H1 (cell line): Measurements from ENCODE around the gene RADIL. TPM values are rescaled to one million over a fixed set of nuclear protein-coding genes. Genes with fewer than 3 reads are reported as not detected.

Experiments used
- CTCF ChIA-PET: fragments of 300-600 bp; sonication (Branson Sonifier 250); formaldehyde crosslinking; loops from one replicate; lab custom pipeline; 2021; ENCODE audit not compliant: partially characterized antibody; lab: Charles Lee
- POLR2A ChIA-PET: fragments of 300-600 bp; sonication (Branson Sonifier 250); formaldehyde crosslinking; loops from one replicate; lab custom pipeline; 2021; ENCODE audit warnings: inconsistent platforms; ENCODE audit not compliant: partially characterized antibody; lab: Charles Lee
- DNase-seq, 2 experiments: peaks; one replicate each; pipeline versions ENCODE4 v3.0.0 to v3.0.0-alpha.2; 2010 to 2022; ENCODE audit warnings: low spot score in 2 of 2, low read depth in 1 of 2, mixed read lengths in 1 of 2
- FAIRE-seq: peaks from 2 replicates; lab custom pipeline; 2011; peaks lifted over from hg19 to GRCh38; lab: Jason Lieb, UNC
- H2AFZ ChIP-seq: 2 replicates; pipeline ENCODE4 v1.8.1; 2012; ENCODE audit warnings: low read length, inconsistent platforms
- H2AK5ac ChIP-seq: 2 replicates; pipeline ENCODE4 v1.6.1; 2013; ENCODE audit warnings: low read depth, low read length
- H2BK120ac ChIP-seq: replicated peaks from 2 replicates; pipeline ENCODE3; 2013; ENCODE audit warnings: low read depth, low read length, inconsistent platforms
- H2BK12ac ChIP-seq: 2 replicates; pipeline ENCODE4 v1.6.1; 2013; ENCODE audit warnings: low read depth, low read length
- H2BK15ac ChIP-seq: 2 replicates; pipeline ENCODE4 v1.6.1; 2013; ENCODE audit warnings: low read length
- H2BK20ac ChIP-seq: 2 replicates; pipeline ENCODE4 v1.6.1; 2013; ENCODE audit warnings: low read length
- H2BK5ac ChIP-seq: 2 replicates; pipeline ENCODE4 v1.6.1; 2013; ENCODE audit warnings: low read depth, low read length
- H3K14ac ChIP-seq: 2 replicates; pipeline ENCODE4 v1.6.1; 2013; ENCODE audit warnings: inconsistent platforms; ENCODE audit not compliant: insufficient read length
- H3K18ac ChIP-seq: 2 replicates; pipeline ENCODE4 v1.6.1; 2013; ENCODE audit warnings: low read length; ENCODE audit errors: extremely low read depth
- H3K23ac ChIP-seq: 2 replicates; pipeline ENCODE4 v1.6.1; 2013; ENCODE audit warnings: inconsistent platforms; ENCODE audit not compliant: insufficient read length
- H3K23me2 ChIP-seq: 2 replicates; pipeline ENCODE4 v1.6.1; 2013; ENCODE audit warnings: low read depth, low read length
- H3K27ac ChIP-seq: 2 replicates; pipeline ENCODE4 v1.6.1; 2011; ENCODE audit warnings: low read depth, low read length, inconsistent platforms
- H3K27me3 ChIP-seq, 4 experiments: replicated peaks in 1 of 4; 1 replicate in 1 of 4; 2 replicates in 3 of 4; pipeline versions ENCODE4 v1.6.1 to v1.8.1; 2011 to 2013; ENCODE audit warnings: low read length in 3 of 4, mild to moderate bottlenecking in 3 of 4, inconsistent platforms in 2 of 4, mixed read lengths in 2 of 4, moderate library complexity in 1 of 4; ENCODE audit not compliant: control insufficient read depth in 3 of 4, insufficient read depth in 3 of 4; ENCODE audit errors: extremely low read depth in 1 of 4
- H3K36me3 ChIP-seq, 4 experiments: 2 replicates each; pipeline versions ENCODE4 v1.6.1 to v1.8.1; 2011 to 2013; ENCODE audit warnings: mild to moderate bottlenecking in 4 of 4, low read length in 3 of 4, moderate library complexity in 2 of 4, control low read depth in 1 of 4, inconsistent platforms in 1 of 4; ENCODE audit not compliant: insufficient read depth in 4 of 4, control insufficient read depth in 2 of 4
- H3K4ac ChIP-seq: replicated peaks from 2 replicates; pipeline ENCODE3; 2013; ENCODE audit warnings: low read length, low read depth, mixed read lengths, inconsistent platforms; ENCODE audit not compliant: insufficient read length
- H3K4me1 ChIP-seq, 4 experiments: replicated peaks in 1 of 4; 1 replicate in 1 of 4; 2 replicates in 3 of 4; pipeline versions ENCODE4 v1.6.1 to v1.8.1; 2011 to 2013; ENCODE audit warnings: low read length in 3 of 4, inconsistent platforms in 2 of 4, mixed read lengths in 1 of 4; ENCODE audit not compliant: insufficient read depth in 4 of 4, control insufficient read depth in 3 of 4
- H3K4me2 ChIP-seq, 2 experiments: 2 replicates each; pipeline versions ENCODE4 v1.6.1 to v1.8.1; 2011 to 2013; ENCODE audit warnings: low read depth in 2 of 2, low read length in 2 of 2, control low read depth in 1 of 2, inconsistent platforms in 1 of 2, mild to moderate bottlenecking in 1 of 2; ENCODE audit not compliant: insufficient read depth in 1 of 2
- H3K4me3 ChIP-seq, 4 experiments: fragments of 200-600, 300-600 bp in 1 of 4; sonication (generic), shearing (Covaris generic), sonication (Bioruptor Twin) in 1 of 4; 2 replicates each; pipeline versions ENCODE4 v1.5.1 to v1.8.1; 2011 to 2016; ENCODE audit warnings: low read length in 4 of 4, low read depth in 3 of 4, control low read depth in 2 of 4, inconsistent platforms in 2 of 4, mild to moderate bottlenecking in 2 of 4, mixed read lengths in 1 of 4, moderate library complexity in 1 of 4; ENCODE audit not compliant: insufficient read depth in 2 of 4; ENCODE audit errors: extremely low read depth in 1 of 4
- H3K56ac ChIP-seq: replicated peaks from 2 replicates; pipeline ENCODE3; 2013; ENCODE audit warnings: low read depth, mild to moderate bottlenecking, mixed read lengths, low read length, inconsistent platforms; ENCODE audit not compliant: insufficient read length
- H3K79me1 ChIP-seq: 2 replicates; pipeline ENCODE4 v1.6.1; 2013; ENCODE audit warnings: low read depth, low read length, control low read depth
- H3K79me2 ChIP-seq, 2 experiments: 2 replicates each; pipeline versions ENCODE4 v1.6.1 to v1.8.1; 2012 to 2013; ENCODE audit warnings: low read length in 2 of 2, mild to moderate bottlenecking in 2 of 2, inconsistent platforms in 1 of 2; ENCODE audit not compliant: insufficient read depth in 2 of 2, control insufficient read depth in 1 of 2
- H3K9ac ChIP-seq, 4 experiments: replicated peaks in 1 of 4; 1 replicate in 1 of 4; 2 replicates in 3 of 4; pipeline versions ENCODE4 v1.6.1 to v1.8.1; 2011 to 2013; ENCODE audit warnings: low read depth in 3 of 4, low read length in 3 of 4, control low read depth in 2 of 4, mild to moderate bottlenecking in 2 of 4, moderate library complexity in 2 of 4, inconsistent platforms in 1 of 4; ENCODE audit errors: extremely low read depth in 1 of 4
- H3K9me3 ChIP-seq, 2 experiments: 2 replicates each; pipeline versions ENCODE4 v1.6.1 to v1.8.1; 2012 to 2013; ENCODE audit warnings: mild to moderate bottlenecking in 2 of 2, moderate library complexity in 2 of 2, control low read depth in 1 of 2, inconsistent platforms in 1 of 2, low read depth in 1 of 2, low read length in 1 of 2, mixed read lengths in 1 of 2; ENCODE audit not compliant: insufficient read depth in 2 of 2
- H4K20me1 ChIP-seq, 2 experiments: replicated peaks in 1 of 2; 2 replicates each; pipeline versions ENCODE3 to v1.8.1; 2011 to 2013; ENCODE audit warnings: inconsistent platforms in 2 of 2, low read length in 2 of 2, mild to moderate bottlenecking in 1 of 2; ENCODE audit not compliant: insufficient read depth in 2 of 2, control insufficient read depth in 1 of 2
- H4K5ac ChIP-seq: 2 replicates; pipeline ENCODE4 v1.6.1; 2013; ENCODE audit warnings: low read length, low read depth, mixed read lengths, inconsistent platforms; ENCODE audit not compliant: insufficient read length
- H4K8ac ChIP-seq: 2 replicates; pipeline ENCODE4 v1.8.0; 2013; ENCODE audit warnings: mild to moderate bottlenecking, moderate library complexity, low read length, inconsistent platforms; ENCODE audit not compliant: insufficient read depth; ENCODE audit errors: extremely low read depth
- H4K91ac ChIP-seq: replicated peaks from 2 replicates; pipeline ENCODE3; 2013; ENCODE audit warnings: low read length, mixed read lengths, inconsistent platforms; ENCODE audit not compliant: insufficient read length
- BACH1 ChIP-seq: IDR thresholded peaks from 2 replicates; pipeline ENCODE4 v1.6.1; 2012; ENCODE audit warnings: low read length, improper control_type of control experiment
- EP300 ChIP-seq, 2 experiments: IDR thresholded peaks; 1 replicate in 1 of 2; 2 replicates in 1 of 2; pipeline ENCODE4 v1.6.1; 2011 to 2012; ENCODE audit warnings: low read depth in 2 of 2, low read length in 2 of 2, mild to moderate bottlenecking in 2 of 2, borderline replicate concordance in 1 of 2, inconsistent platforms in 1 of 2, moderate library complexity in 1 of 2
- RAD21 ChIP-seq, 2 experiments: IDR thresholded peaks in 1 of 2; conservative IDR thresholded peaks in 1 of 2; 2 replicates each; pipeline ENCODE4 v1.6.1; 2011; ENCODE audit warnings: low read depth in 2 of 2, low read length in 2 of 2, improper control_type of control experiment in 1 of 2, inconsistent platforms in 1 of 2, mild to moderate bottlenecking in 1 of 2, moderate library complexity in 1 of 2
- SRF ChIP-seq: IDR thresholded peaks from 2 replicates; pipeline ENCODE4 v1.6.1; 2011; ENCODE audit warnings: mild to moderate bottlenecking, low read depth, low read length, moderate library complexity
- TAF7 ChIP-seq: optimal IDR thresholded peaks from 2 replicates; pipeline ENCODE3; 2011; ENCODE audit warnings: low read depth, mild to moderate bottlenecking, inconsistent platforms, low read length, moderate library complexity, borderline replicate concordance
- WGBS, 2 experiments: shearing (Covaris generic) in 1 of 2; methylation state at CpG; one replicate each; pipeline versions ENCODE4 v1.1.6 to v1.1.7; 2013 to 2015; ENCODE audit warnings: low lambda C conversion rate in 2 of 2, mixed read lengths in 2 of 2, inconsistent platforms in 1 of 2, low coverage in 1 of 2, missing lambda C conversion rate in 1 of 2; ENCODE audit not compliant: insufficient replicate concordance in 2 of 2, insufficient coverage in 1 of 2, insufficient read length in 1 of 2; ENCODE audit errors: extremely low coverage in 1 of 2, missing lambda C conversion rate in 1 of 2; 5-methylcytosine and 5-hydroxymethylcytosine counted together
- polyA plus RNA-seq, 7 experiments: library from polyadenylated mRNA; depleted of rRNA in 3 of 7; stranded (reverse) in 5 of 7; unstranded in 2 of 7; fragments of >200 nt in 5 of 7; fragments of 200-250 nt in 2 of 7; gene quantifications; 1 replicate in 5 of 7; 2 replicates in 1 of 7; 4 replicates in 1 of 7; pipeline versions ENCODE4 v1.2.1 to v1.2.3, GENCODE V29; 2011 to 2013; ENCODE audit warnings: missing spikeins in 2 of 7, mixed read lengths in 2 of 7
- total RNA-seq: library from RNA; stranded (reverse); fragmentation: NEBNext Ultra II Directional; extraction: Animal tissue kit (Norgen Biotek cat#: 25700); gene quantifications from 2 replicates; pipeline ENCODE4 v1.2.1, GENCODE V29; 2021

RADIL gene
- total and polyA plus RNA-seq, 2 of the 8 experiments (the other 6 are each of a cell fraction or from before 2014, with no cell fraction given), result 5.0 to 5.4 TPM

DNA sequence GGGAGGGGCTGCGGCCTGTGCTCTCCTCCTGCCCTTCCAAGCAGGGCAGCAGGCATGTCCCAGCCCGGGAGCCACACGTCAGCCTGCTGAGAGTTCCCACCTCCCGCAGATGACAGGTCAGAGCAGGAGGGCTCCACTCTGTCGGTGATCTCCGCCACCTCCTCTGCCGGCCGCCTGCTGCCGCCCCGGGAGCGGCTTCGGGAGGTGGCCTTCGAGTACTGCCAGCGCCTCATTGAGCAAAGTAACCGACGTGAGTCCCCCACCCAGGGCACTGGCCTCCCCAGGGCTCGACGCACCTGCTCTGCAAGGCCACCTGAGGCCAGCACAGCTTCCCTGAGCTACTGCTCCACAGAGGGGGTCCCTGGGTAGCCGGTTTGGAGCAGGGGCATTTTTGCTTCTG, 98.7 kb downstream of the RADIL start:
- TF ChIP-seq SRF, result no peak
- TF ChIP-seq EP300 (IDR thresholded peaks at IDR 0.05; ENCODE audit: borderline replicate concordance in 1 of 2, low read depth in 2 of 2, low read length in 2 of 2), result no peak
- TF ChIP-seq BACH1, result no peak
- no peak for TF ChIP-seq RAD21 (IDR thresholded peaks at IDR 0.05 in 1 of 2, conservative IDR thresholded peaks at IDR 0.05 in 1 of 2; ENCODE audit: low read depth in 2 of 2, low read length in 2 of 2)
- no peak for TF ChIP-seq TAF7
- no peak overlapping the region for H3K4me3 ChIP-seq
- no peaks in the 10 kb centered on the region for H3K9me3 ChIP-seq
- no peak overlapping the region for H2BK20ac ChIP-seq
- ChIA-PET POLR2A (interaction anchor here (1.8 kb wide), 1 partner anchor 9 kb away, joined by 8 read pairs; the partner anchor contains the start of gene AP5Z1), CTCF (interaction anchor here (1.1 to 1.5 kb wide), 3 partner anchors 8 to 29 kb away, joined by 3 to 6 read pairs (median 4); no protein-coding TSS in a partner anchor)
- H3K79me2 ChIP-seq, result no peaks in the 10 kb centered on the region
- no peaks in the 10 kb centered on the region for H3K23me2 ChIP-seq
- no peak overlapping the region for H3K27ac ChIP-seq
- 94% methylated on average over 17 of the region's 19 CpGs; no CpG with 5 or more reads in 1 of the 2 experiments for WGBS, 2 experiments
- H2BK120ac ChIP-seq, result no peak overlapping the region
- DNase-seq (no peak), FAIRE-seq (no peak)
- no peak overlapping the region for H4K8ac ChIP-seq
- H3K14ac ChIP-seq, result no peak overlapping the region
- H4K5ac ChIP-seq, result no peak overlapping the region
- no peak overlapping the region for H3K18ac ChIP-seq
- peaks cover 0 to 9% of the 10 kb centered on the region in 2 experiments for H4K20me1 ChIP-seq
- H3K4me2 ChIP-seq, result no peak overlapping the region
- H3K27me3 ChIP-seq, result no peaks in the 10 kb centered on the region
- no peak overlapping the region for H3K23ac ChIP-seq
- H3K36me3 ChIP-seq, result peaks cover 0 to 53% (median 13%) of the 10 kb centered on the region in 4 experiments; a peak in 6 of 8 replicates
- H2BK12ac ChIP-seq, result no peak overlapping the region
- no peaks in the 10 kb centered on the region for H3K4me1 ChIP-seq
- no peak overlapping the region for H2AFZ ChIP-seq
- H3K4ac ChIP-seq, result no peak overlapping the region
- no peak overlapping the region for H3K56ac ChIP-seq
- no peaks in the 10 kb centered on the region; the same call in 1 of the 2 replicates for H3K79me1 ChIP-seq
- no peak overlapping the region for H2BK5ac ChIP-seq
- no peak overlapping the region for H4K91ac ChIP-seq
- H2AK5ac ChIP-seq, result no peak overlapping the region
- H2BK15ac ChIP-seq, result no peak overlapping the region
- H3K9ac ChIP-seq, result no peak overlapping the region
